ENCODE results near the gene SERPINI2.

- TF ChIP-seq CTCF (conservative IDR thresholded peaks at IDR 0.05) (no peak), ZFX (IDR thresholded peaks at IDR 0.05) (no peak)
Measured at GRCh38 chr3:167491621-167492020, 17.8 kb upstream of the SERPINI2 start.
